Pancreas (tissue), 10 donors: Measurements from ENCODE around the gene NDUFC2. TPM values are rescaled to one million over a fixed set of nuclear protein-coding genes. Genes with fewer than 3 reads are reported as not detected.
"Not testable (repeated sequence)": the region's sequence is repeated elsewhere in the genome, so short reads cannot be mapped to it uniquely, and the experiment has no call there.

Experiments
- ATAC-seq, 4 donors: fragments of 200-7000 bp; cut with Tn5 transposase; one replicate each; pipeline versions ENCODE4 v1.8.0 to v1.9.1; 2020; ENCODE audit warnings: mild to moderate bottlenecking in 4 of 4, moderate library complexity in 4 of 4
- DNase-seq, 6 donors: peaks; one replicate each; pipeline ENCODE4 v3.0.0-alpha.2; 2020
- FAIRE-seq: peaks from 2 replicates; lab custom pipeline; 2012; peaks lifted over from hg19 to GRCh38; lab: Jason Lieb, UNC
- H3K27ac ChIP-seq, 4 donors: fragments of 200-600 bp; sonication (generic); 1 replicate in 3 of 4; 2 replicates in 1 of 4; pipeline versions ENCODE4 v1.5.0 to v1.8.0; 2020
- H3K27me3 ChIP-seq, 4 donors: fragments of 200-600 bp; one replicate each; pipeline ENCODE4 v1.8.0; 2021
- H3K36me3 ChIP-seq, 3 donors: fragments of 200-600 bp; sonication (generic) in 1 of 3; one replicate each; pipeline versions ENCODE4 v1.5.0 to v1.8.0; 2020 to 2021
- H3K4me1 ChIP-seq, 3 donors: fragments of 200-600 bp; one replicate each; pipeline ENCODE4 v1.8.0; 2021
- H3K4me3 ChIP-seq, 4 donors: fragments of 200-600 bp; sonication (generic) in 2 of 4; one replicate each; pipeline versions ENCODE4 v1.5.0 to v1.8.0; 2020 to 2021
- H3K9me3 ChIP-seq, 4 donors: fragments of 200-600 bp; one replicate each; pipeline ENCODE4 v1.8.0; 2021
- WGBS, 2 donors: extraction: QIAGEN DNeasy Blood & Tissue Kit; methylation state at CpG; one replicate each; pipeline ENCODE4 v1.1.7; 2013; 5-methylcytosine and 5-hydroxymethylcytosine counted together
- intact Hi-C, 3 donors: fragments of 100-400 bp; cut with DNase I; formaldehyde crosslinking; loops; one replicate each; pipeline versions ENCODE4 v1.11.1 to v1.14.2; 2022
- polyA plus RNA-seq, 2 donors: library from polyadenylated mRNA; stranded (reverse); fragments of 200-250 nt; gene quantifications; one replicate each; pipeline ENCODE4 v1.2.3, GENCODE V29; 2013
- total RNA-seq, 6 donors: library from RNA; stranded (reverse); fragmentation: NEBNext Ultra II Directional in 4 of 6; extraction: Animal tissue kit (Norgen Biotek cat#: 25700) in 4 of 6; gene quantifications; one replicate each; pipeline versions ENCODE4 v1.2.1 to v1.2.4, GENCODE V29; 2021 to 2023
- TF ChIP-seq, protein P1 (sequence below), 4 donors: fragments of 200-600 bp; sonication (generic) in 3 of 4; IDR thresholded peaks; one replicate each; pipeline versions ENCODE4 v1.5.0 to v1.8.0; 2021; ENCODE audit warnings: antibody characterized with exemption in 4 of 4
- donor health status: healthy with polysubstance abuse.
- donor health status: DM: no; HTN: no; CAD: no; lungs with moderate emphysema.
- donor health status: DM: no; HTN: no; CAD: no.
- donor health status: control.
- donor health status: control.
- donor health status: Bipolar disorder and iron deficiency.
- donor health status: DM: yes; HTN: yes; CAD: no.
- donor health status: DM: no; HTN: no; CAD: no.
- donor health status: DM: no; HTN: no; CAD: no.
- donor health status: DM: yes; HTN: yes; CAD: no.

The NDUFC2 gene
- total and polyA plus RNA-seq, 8 donors: 42.6 to 114 (median 73.6) TPM

GRCh38 chr11:78060533-78060932, 19.1 kb downstream of the NDUFC2 start:
- intact Hi-C loops: no loop called here
- WGBS, 2 donors: 87 to 91% methylated on average over 8 of the region's 8 CpGs
- no peak for ATAC-seq

DNA sequence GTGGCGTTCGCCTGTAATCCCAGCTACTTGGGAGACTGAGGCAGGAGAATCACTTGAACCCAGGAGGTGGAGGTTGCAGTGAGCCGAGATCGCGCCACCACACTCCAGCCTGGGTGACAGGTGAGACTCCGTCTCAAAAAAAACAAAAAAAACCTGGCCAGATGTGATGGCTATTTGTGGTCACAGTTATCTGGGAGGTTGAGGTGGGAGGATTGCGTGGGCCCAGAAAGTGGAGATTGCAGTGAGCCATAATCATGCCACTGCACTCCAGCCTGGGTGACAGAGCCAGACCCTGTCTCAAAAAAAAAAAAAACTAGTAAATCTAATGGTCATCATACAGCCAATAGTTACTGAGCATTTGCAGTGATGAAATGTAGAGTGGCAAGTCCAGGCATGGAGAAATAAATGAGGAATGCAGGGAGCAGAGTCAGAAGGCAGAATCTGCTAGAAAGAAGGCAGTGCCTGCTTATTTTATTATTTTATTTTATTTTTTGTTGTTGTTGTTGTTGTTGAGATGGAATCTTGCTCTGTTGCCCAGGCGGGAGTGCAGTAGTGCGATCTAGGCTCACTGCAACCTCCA, 19.8 kb downstream of the NDUFC2 start:
- DNase-seq, intact Hi-C loops, H3K27me3 ChIP-seq, H3K4me3 ChIP-seq, H3K9me3 ChIP-seq, H3K27ac ChIP-seq, FAIRE-seq, H3K36me3 ChIP-seq, ATAC-seq: not testable (repeated sequence)
- 92 to 94% methylated on average over 9 of the region's 9 CpGs for WGBS, 2 donors
- peaks cover 5 to 14% (median 8%) of the 10 kb centered on the region in 3 donors for H3K4me1 ChIP-seq

More at GRCh38 chr11:78060533-78060932, 19.1 kb downstream of the NDUFC2 start:
- no peaks in the 10 kb centered on the region for H3K36me3 ChIP-seq
- no peak for FAIRE-seq
- no peak overlapping the region for H3K27ac ChIP-seq
- H3K4me3 ChIP-seq: no peak overlapping the region
- no peak for DNase-seq
- H3K27me3 ChIP-seq: no peaks in the 10 kb centered on the region
- H3K9me3 ChIP-seq: no peaks in the 10 kb centered on the region
- H3K4me1 ChIP-seq: peaks cover 5 to 14% (median 8%) of the 10 kb centered on the region in 3 donors
- TF ChIP-seq, protein P1, sequence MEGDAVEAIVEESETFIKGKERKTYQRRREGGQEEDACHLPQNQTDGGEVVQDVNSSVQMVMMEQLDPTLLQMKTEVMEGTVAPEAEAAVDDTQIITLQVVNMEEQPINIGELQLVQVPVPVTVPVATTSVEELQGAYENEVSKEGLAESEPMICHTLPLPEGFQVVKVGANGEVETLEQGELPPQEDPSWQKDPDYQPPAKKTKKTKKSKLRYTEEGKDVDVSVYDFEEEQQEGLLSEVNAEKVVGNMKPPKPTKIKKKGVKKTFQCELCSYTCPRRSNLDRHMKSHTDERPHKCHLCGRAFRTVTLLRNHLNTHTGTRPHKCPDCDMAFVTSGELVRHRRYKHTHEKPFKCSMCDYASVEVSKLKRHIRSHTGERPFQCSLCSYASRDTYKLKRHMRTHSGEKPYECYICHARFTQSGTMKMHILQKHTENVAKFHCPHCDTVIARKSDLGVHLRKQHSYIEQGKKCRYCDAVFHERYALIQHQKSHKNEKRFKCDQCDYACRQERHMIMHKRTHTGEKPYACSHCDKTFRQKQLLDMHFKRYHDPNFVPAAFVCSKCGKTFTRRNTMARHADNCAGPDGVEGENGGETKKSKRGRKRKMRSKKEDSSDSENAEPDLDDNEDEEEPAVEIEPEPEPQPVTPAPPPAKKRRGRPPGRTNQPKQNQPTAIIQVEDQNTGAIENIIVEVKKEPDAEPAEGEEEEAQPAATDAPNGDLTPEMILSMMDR (IDR thresholded peaks at IDR 0.05): no peak

DNA sequence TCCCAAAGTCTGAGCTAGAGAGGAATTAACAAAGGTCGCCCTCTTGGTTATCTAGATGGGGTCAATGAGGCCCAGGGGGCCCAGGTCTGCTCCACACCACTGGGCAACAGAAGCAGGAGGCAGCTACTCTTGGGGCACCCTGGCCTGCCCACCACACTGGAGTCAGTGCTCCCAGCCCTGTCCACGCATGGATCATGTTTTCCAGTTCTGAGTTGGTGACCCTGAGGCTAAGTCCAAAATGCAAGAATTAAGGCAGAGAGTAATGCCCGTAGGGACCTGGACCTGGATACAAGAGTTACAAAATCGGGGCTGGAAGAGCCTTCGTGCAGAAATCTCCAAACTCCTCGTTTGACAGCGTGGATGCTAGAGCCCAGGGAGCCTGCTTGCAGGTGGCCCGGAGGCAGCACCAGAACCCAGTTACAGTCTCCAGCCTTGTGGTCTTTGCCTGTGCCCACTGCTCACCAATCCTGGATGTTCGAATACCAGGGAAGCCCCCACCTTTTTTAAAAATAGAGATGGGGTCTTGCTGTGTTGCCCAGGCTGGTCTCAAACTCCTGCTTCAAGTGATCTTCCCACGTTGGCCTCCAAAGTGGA, 22.1 kb downstream of the NDUFC2 start:
- ATAC-seq (no peak), DNase-seq (no peak), FAIRE-seq (no peak)
- 83 to 87% methylated on average over 10 of the region's 10 CpGs for WGBS, 2 donors
- no peak overlapping the region for H3K27ac ChIP-seq
- no peaks in the 10 kb centered on the region for H3K36me3 ChIP-seq
- H3K9me3 ChIP-seq: no peaks in the 10 kb centered on the region
- no peaks in the 10 kb centered on the region for H3K27me3 ChIP-seq
- intact Hi-C loops: no loop called here
- H3K4me1 ChIP-seq: peaks cover 5 to 14% (median 8%) of the 10 kb centered on the region in 3 donors
- no peak overlapping the region for H3K4me3 ChIP-seq
- TF ChIP-seq, protein P1 (IDR thresholded peaks at IDR 0.05): no peak

DNA sequence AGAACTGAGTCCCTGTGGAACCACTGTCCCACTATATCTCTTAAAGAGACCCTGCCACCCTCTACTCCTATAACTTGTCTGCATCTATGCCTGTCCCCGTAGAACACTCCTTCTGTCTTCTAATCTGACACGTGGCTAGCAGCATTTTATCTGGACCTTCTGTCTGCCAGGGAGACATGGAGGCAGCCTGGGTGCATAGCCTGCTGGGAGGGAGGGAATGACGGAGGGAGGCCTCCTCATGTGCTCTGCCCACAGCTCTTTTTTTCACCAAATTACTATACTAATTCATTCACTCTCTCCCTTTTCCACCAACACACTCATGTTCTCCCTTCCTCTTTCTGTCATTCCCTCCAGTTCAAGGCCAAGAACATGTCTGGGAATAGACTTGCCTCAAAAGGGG, 23.6 kb downstream of the NDUFC2 start:
- intact Hi-C loops: no loop called here
- Histone ChIP-seq H3K4me3 (no peak overlapping the region), H3K27ac (no peak overlapping the region), H3K4me1 (peaks cover 0 to 3% (median 0%) of the 10 kb centered on the region in 3 donors), H3K27me3 (no peaks in the 10 kb centered on the region), H3K9me3 (no peaks in the 10 kb centered on the region), H3K36me3 (no peaks in the 10 kb centered on the region)
- ATAC-seq: no peak
- DNase-seq: no peak
- WGBS, 2 donors: 55 to 61% methylated on average over 3 of the region's 3 CpGs
- TF ChIP-seq, protein P1 (IDR thresholded peaks at IDR 0.05): no peak
- no peak for FAIRE-seq

DNA sequence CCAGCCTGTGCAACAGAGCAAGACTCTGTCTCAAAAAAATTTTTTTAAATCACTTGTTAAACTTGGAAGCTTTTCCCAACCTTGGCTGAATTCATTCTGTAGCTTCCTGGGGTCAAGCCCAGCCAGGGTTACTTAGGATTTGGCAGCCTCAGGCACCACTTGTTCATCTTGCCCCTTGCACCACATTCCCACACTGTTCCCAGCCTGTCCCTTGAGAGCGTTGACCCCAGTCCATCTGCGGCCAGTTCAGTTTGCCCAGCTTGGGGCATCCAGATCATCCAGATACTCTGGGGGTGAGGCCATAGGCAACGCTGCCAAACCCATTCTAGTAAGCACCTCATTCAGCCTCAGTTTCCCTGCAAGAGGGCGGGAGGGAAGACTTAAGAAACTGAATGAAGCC, 24.7 kb downstream of the NDUFC2 start:
- H3K4me1 ChIP-seq: no peaks in the 10 kb centered on the region
- peak in 1 of 4 donors; percentile 34 for ATAC-seq
- 92 to 95% methylated on average over 4 of the region's 4 CpGs for WGBS, 2 donors
- DNase-seq: no peak
- no peaks in the 10 kb centered on the region for H3K27me3 ChIP-seq
- no peaks in the 10 kb centered on the region for H3K9me3 ChIP-seq
- no peak for FAIRE-seq
- H3K27ac ChIP-seq: no peak overlapping the region
- no peak overlapping the region for H3K4me3 ChIP-seq
- H3K36me3 ChIP-seq: no peaks in the 10 kb centered on the region
- TF ChIP-seq, protein P1 (IDR thresholded peaks at IDR 0.05): no peak
- intact Hi-C loops: no loop called here
